CD4-positive, alpha-beta T cell treated with Interferon gamma for 1 hour (primary cell): ENCODE measurements around the gene IL11.
"Not testable (repeated sequence)": the region's sequence is repeated elsewhere in the genome, so short reads cannot be mapped to it uniquely, and the experiment has no call there.

Experiments
- DNase-seq: peaks from one replicate; pipeline ENCODE4 v3.0.0-alpha.2; 2020

The IL11 gene

GRCh38 chr19:55370305-55370988, at the start of gene IL11:
IL11 (minus strand) TSS chr19:55370463; CDS start chr19:55370310, 153 bp downstream.
- no peak for DNase-seq

- DNase-seq, result no peak
These were observed 49.5 kb upstream of the IL11 start for GRCh38 chr19:55419624-55420236.

DNA sequence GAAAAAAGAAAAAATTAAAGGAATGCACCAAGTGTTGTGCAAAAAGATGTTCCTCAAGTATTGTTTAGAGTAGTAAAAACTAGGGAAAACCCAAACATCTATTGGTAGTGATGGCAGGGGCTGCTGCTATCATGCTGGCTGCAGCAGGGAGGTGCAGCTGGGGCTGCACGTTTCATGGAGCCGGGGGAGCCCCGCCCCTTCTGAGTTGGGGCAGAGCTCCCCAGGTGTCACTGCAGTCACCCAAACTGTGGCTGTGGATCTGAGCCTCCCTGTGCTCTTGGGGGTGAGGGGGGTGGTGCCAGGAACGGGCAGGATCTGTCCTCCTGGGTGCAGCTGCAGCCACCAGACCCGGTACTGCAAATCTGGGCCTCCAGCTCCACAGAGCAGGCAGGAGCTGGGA, 48.8 kb upstream of the IL11 start:
- no peak for DNase-seq

- DNase-seq, result peak; percentile 47
These were observed 47.9 kb upstream of the IL11 start for GRCh38 chr19:55418185-55418584.

DNA sequence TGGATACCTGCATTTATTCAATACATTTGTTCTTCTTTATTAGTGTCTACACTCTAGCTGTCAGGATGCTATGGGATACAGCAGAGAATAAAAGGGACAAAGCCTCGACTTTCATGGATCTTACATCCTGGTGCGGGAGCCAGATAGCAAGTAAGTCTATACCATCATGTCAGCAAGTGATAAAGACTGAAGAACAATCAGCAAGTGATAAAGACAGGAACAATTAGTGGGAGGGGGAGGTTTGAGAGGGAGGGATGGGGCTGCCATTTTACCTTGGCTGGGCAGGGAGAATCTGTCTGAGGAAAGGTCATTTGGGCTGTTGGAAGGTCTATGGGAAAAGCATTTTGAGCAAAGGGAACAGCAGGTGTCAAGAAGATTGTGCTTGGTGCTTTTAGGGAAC, 39.9 kb upstream of the IL11 start:
- no peak for DNase-seq

DNA sequence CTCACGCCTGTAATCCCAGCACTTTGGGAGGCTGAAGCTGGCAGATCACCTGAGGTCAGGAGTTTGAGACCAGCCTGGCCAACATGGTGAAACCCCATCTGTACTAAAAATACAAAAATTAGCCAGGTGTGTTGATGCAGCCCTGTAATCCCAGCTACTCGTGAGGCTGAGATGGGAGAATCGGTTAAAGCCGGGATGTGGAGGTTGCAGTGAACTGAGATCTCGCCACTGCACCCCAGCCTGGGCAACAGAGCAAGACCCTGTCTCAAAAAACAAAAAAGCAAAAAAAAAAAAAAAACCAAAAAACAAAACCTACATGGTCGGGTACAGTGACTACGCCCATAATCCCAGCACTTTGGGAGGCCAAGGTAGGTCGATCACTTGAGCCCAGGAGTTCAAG, 38.9 kb upstream of the IL11 start:
- not testable (repeated sequence) for DNase-seq

DNA sequence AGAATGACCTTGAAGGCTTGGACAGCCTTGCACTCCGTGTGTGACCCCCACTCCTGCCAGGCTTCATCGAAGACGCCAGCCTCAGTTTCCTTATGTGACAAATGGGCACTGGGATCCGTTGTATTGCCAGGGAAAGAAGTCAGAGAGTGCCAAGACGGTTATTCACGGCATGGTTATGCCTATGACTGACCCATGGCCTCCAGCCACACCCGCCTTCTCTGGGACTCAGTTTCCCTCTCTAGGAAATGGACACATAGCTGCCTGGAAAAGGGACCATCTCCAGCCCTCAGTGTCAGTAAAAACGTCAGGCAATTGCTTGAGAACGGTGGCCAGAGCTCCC, 38.2 kb upstream of the IL11 start:
- no peak for DNase-seq

- DNase-seq, result peak; percentile 99
These were observed 37.7 kb upstream of the IL11 start for GRCh38 chr19:55407800-55408532.

DNA sequence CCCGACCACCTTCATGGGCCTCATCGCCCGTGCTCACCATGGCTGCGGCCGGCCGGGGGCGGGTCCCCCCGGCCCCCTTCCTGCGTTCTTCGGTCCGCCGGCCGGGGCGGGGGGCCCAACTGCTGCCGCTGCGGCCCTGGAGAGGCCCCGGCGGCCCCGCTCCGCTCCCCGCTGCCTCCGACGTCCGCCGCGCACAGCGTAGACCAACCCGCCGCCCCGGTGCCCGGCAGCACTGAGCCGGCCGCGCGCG, 37.2 kb upstream of the IL11 start, which contains the start of gene UBE2S:
TSS of gene UBE2S (minus strand) at position 239 of the 250 bp plus-strand sequence. CDS start at position 40, 199 bp downstream.
- not testable (repeated sequence) for DNase-seq

GRCh38 chr19:55406826-55407549, 36.7 kb upstream of the IL11 start:
- peak; percentile 12 for DNase-seq

DNA sequence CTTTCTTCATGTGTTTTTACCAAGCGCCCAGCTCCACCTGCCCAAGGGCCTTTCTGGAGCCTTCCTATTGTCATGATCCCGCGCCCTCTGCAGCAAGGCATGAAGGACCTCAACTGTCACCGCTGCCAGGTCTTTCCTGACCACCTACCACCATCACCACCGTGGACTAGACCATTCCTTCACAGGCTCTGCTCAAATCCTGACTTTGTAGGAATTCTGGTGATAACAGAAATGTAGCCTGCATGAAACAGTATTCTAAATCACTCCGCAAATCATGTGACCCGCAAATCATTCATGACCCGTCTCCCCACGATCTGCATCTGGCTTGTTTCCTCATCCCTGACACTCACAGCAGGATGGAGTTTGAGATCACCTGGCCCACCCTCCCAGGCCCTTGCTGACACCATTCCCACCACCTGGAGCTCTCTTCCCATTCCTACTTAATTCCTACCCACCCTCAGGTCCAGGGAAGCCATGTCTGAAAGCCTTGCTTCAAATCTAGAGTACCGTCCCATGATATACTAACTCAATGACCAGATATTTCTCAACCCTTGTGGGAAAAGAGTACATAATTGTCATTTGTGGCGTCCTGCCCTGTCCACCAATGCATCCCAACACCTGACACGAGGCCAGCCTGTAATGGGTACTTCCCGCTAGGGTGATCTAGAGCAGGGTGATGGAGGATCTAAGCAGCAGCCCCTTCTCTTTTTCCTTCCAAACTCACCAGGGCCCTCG, 36.0 kb upstream of the IL11 start:
- DNase-seq, result no peak

DNA sequence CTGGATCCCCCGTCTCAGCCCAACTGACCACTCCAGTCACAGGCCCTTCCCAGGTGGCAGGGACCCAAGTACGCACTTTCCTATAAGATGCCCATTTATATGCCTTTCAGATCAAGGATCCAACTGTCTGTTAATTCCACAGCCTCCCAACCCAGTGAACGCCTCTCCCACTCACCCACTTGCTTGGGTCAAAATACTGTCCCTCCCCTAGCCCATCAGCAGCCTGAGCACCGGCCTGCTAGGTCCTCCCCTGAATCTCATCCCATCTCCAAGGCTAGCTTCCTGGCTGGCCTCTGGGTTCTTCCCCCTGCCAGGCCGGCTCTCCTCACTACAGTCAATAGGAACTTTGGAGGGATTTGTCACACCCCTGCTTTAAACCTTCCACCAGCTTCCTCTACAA, 35.4 kb upstream of the IL11 start:
- DNase-seq, result no peak

- no peak for DNase-seq
These were observed 32.2 kb upstream of the IL11 start for GRCh38 chr19:55402509-55402908.

GRCh38 chr19:55401390-55401789, 31.1 kb upstream of the IL11 start:
- not testable (repeated sequence) for DNase-seq

DNA sequence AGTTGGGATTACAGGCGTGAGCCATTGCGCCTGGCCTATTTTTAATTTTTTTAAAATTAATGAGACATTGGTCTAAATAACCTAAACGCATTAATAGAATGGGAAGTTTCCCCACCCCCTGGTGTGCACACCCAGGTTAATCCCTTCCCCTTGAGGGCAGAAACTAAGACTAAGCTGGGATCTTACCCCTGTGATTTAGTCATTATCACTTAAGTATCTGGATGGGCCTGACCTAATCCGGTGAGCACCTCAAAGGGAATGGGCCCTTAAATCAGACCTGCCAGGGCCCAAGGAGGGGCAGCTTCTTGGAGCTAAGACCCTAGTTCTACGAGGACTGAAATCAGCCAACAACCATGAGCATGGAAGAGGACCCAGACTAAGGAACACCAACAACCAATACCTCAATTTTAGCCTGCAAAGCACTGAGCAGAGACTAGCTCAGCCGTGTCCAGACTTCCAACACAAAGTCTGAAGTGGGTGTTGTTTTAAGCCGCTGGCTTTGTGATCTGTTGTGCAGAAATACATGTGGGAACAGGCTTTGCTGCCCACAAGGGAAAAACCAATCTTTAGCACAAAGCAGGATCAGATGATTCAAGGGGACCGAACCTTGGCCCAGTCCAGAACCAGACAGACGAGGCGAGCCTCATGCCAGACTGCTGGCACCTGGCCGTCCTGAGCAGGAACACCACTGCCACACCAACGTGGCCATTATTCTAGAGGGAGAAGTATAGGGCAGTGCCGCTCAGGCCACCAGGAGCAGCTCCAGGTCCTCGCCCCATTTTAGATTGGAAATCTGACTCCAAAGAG, 30.2 kb upstream of the IL11 start:
- DNase-seq, result no peak

GRCh38 chr19:55398200-55398925, 28.1 kb upstream of the IL11 start:
- DNase-seq, result no peak

GRCh38 chr19:55392820-55393761, 22.8 kb upstream of the IL11 start:
- DNase-seq, result no peak

DNA sequence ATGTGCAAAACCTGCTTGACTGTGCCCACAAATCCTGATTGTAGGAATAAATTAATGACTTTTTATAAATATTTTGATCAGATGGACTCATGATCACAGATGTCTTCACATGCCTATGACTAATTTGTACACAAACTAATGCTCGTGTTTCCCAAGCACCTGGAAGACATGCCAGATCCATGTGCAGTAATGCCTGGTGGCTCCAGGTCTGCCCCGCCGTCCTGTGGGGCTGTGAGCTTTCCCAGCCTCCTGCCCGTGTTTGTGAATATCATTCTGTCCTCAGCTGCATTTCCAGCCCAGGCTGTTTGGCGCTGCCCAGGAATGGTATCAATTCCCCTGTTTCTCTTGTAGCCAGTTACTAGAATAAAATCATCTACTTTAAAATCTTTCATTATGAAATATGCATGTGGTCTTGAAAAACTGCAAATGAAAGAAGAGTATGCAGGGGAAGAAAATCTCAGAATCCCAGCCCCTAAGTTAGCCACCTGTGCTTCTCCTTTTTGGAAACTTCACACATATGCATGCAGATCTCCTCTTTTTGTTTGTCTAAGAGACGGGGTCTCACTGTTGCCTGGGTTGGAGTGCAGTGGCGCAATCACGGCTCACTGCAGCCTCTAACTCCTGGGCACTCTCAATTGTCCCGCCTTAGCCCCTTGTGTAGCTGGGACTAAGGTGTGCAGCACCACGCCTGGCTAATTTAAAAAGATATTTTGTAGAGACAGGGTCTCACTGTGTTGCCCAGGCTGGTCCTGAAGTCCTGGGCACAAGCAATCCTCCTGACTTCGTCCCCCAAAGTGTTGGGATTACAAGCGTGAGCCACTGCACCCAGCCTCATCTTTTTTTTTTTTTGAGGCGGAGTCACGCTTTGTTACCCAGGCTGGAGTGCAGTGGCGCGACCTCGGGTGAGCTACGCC, 21.7 kb upstream of the IL11 start:
- DNase-seq, result no peak

GRCh38 chr19:55391191-55391670, 21.0 kb upstream of the IL11 start:
- DNase-seq, result no peak
